ENCODE results near the gene IMMP2L. TPM values are rescaled to one million over a fixed set of nuclear protein-coding genes. Genes with fewer than 3 reads are reported as not detected.

The IMMP2L gene
- total and polyA plus RNA-seq, 2 of the 13 experiments (the other 11 are each of a cell fraction or from before 2014, with no cell fraction given) = 7.8 to 16.9 TPM

GRCh38 chr7:111517549-111517951, 44.7 kb downstream of the IMMP2L start:
- FAIRE-seq = no peak
- no peak overlapping the region for H3K4me3 ChIP-seq (replicated peaks in 1 of 3; ENCODE audit: insufficient read depth in 1 of 3, low read depth in 2 of 3, low read length in 3 of 3)
- 90% methylated on average over 4 of the region's 4 CpGs for WGBS (ENCODE audit: low lambda C conversion rate)
- H2AFZ ChIP-seq (ENCODE audit: low read length) = no peak overlapping the region
- no peak for TF ChIP-seq SNRNP70 (IDR thresholded peaks at IDR 0.05; ENCODE audit: low read depth, low read length)
- TF ChIP-seq ZNF234 (CRISPR knock-in tag; conservative IDR thresholded peaks at IDR 0.05) = no peak
- TF ChIP-seq PAX8 (CRISPR knock-in tag; IDR thresholded peaks at IDR 0.05; ENCODE audit: borderline replicate concordance) = no peak
- TF ChIP-seq THYN1 (CRISPR knock-in tag; IDR thresholded peaks at IDR 0.05; ENCODE audit: borderline replicate concordance, low read depth) = no peak
- no peak for TF ChIP-seq NFATC3 (CRISPR knock-in tag; IDR thresholded peaks at IDR 0.05)
- TF ChIP-seq HNF1A (IDR thresholded peaks at IDR 0.05; ENCODE audit: low read depth) = no peak
- TF ChIP-seq HNF1A (CRISPR knock-in tag; IDR thresholded peaks at IDR 0.05; ENCODE audit: borderline replicate concordance) = no peak
- TF ChIP-seq CBFB (CRISPR knock-in tag; IDR thresholded peaks at IDR 0.05) = no peak
- no peak for TF ChIP-seq YEATS2 (CRISPR knock-in tag; IDR thresholded peaks at IDR 0.05; ENCODE audit: borderline replicate concordance)
- no peak for TF ChIP-seq ZNF629 (CRISPR knock-in tag; conservative IDR thresholded peaks at IDR 0.05)
- no peak for TF ChIP-seq MEF2D (CRISPR knock-in tag; IDR thresholded peaks at IDR 0.05)
- TF ChIP-seq TP53 (CRISPR knock-in tag; conservative IDR thresholded peaks at IDR 0.05) = no peak
- TF ChIP-seq TCF7L2 (IDR thresholded peaks at IDR 0.05; ENCODE audit: low read depth, low read length) = no peak
- H3K4me1 ChIP-seq (ENCODE audit: insufficient read depth, low read length) = no peaks in the 10 kb centered on the region
- no peak overlapping the region for H3K9ac ChIP-seq (ENCODE audit: insufficient read depth, low read depth, low read length)
- no peak overlapping the region for H3K4me2 ChIP-seq (ENCODE audit: low read depth, low read length)
- H4K20me1 ChIP-seq (ENCODE audit: insufficient read depth, low read length) = no peaks in the 10 kb centered on the region
- no TSS peak for BruUV-seq (replicated peaks)
- no peaks in the 10 kb centered on the region for H3K27me3 ChIP-seq (ENCODE audit: control insufficient read depth in 1 of 2, insufficient read depth in 2 of 2, low read length in 2 of 2)
- intact Hi-C loops (cut with micrococcal nuclease; ENCODE audit: unreplicated experiment) = no loop called here
- H3K27ac ChIP-seq (ENCODE audit: extremely low read length, insufficient read depth, low read length) = no peak overlapping the region
- H3K36me3 ChIP-seq (replicated peaks in 1 of 2; ENCODE audit: control insufficient read depth in 1 of 2, insufficient read depth in 2 of 2, low read length in 2 of 2) = no peaks in the 10 kb centered on the region
- H3K9me3 ChIP-seq (ENCODE audit: low read length) = no peaks in the 10 kb centered on the region
- no peak for DNase-seq (ENCODE audit: low spot score)
- in situ Hi-C loops (cut with HindIII; ENCODE audit: extremely low pct_ligation_motif_present, low pct_unique_long_range_greater_than_20kb) = no loop called here
- ChIA-PET POLR2A (no interaction called here), CTCF (ENCODE audit: low intra/inter-chr PET ratio, low total read pairs) (no interaction called here)
- no peak for ATAC-seq
- H3K79me2 ChIP-seq (ENCODE audit: insufficient read depth, low read length) = no peaks in the 10 kb centered on the region

Data from HepG2 (cell line).